ELF-1 (cell line): ENCODE measurements around the gene FAM50B.

Source experiments
- DNase-seq: peaks from one replicate; pipeline ENCODE4 v3.0.0-alpha.2; 2016; ENCODE audit warnings: low read depth, low spot score

The FAM50B gene

DNA sequence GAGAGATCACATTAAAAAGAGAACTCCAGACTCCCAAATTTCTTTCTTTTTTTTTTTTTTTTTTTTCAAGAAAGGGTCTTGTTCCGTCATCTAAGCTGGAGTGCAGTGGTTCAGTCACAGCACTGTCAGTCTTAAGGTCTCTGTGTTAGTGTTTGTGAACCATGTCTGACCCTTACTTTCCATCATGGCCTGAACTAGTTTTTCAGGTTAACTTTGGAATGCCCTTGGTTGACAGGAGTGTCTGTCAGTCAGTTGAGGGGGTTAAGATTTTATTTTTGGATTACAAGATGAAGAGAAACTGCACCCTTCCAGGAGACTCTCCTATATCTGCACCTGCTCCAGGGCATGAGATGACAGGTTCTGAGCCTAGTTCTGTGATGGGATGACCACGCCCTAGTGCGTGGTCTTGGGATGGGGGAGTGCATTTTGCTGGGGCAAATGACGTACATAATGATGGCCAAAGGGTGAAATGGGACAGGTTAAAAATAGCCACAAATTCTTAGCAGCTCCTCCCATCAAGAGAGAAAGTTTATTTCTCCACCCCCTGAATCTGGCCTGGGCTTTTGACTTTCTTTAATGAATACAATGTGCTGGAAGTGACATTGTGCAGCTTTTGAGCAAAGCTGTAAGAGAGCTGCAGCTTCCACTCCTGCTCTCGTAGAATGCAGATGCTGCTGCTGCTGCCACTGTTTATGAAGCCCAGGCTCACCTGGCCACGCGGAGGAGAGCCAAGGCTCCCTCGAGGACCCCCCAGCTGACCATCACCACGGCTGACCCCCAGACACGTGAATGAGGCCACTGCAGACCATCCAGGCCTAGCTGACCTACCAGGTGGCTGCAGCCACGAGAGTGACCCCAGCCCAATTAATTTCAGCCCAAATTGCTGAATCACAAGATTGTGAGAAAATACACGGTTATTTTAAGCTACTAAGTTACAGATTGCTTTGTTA lies 29.7 kb upstream of the FAM50B start:
- no peak for DNase-seq

DNA sequence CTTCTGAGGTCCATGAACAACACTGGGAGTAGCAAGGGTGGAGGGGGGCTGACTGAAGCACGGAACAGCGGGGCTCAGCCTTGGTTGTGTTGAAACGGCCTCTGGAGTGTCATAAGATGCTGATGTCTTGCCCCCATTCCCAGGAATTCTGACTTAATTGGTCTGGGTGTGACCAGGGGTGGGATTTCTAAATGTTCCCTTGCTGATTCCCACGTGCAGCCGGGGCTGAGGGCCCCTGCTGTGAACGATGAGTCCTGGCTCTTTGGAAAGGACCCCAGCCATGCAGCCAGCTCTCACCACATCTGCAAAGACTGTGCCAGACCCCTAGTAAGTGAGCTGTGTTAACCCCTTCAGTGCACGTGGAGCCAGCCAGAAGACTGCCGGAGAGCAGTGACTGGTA lies 28.6 kb upstream of the FAM50B start:
- peak; percentile 58 for DNase-seq

DNA sequence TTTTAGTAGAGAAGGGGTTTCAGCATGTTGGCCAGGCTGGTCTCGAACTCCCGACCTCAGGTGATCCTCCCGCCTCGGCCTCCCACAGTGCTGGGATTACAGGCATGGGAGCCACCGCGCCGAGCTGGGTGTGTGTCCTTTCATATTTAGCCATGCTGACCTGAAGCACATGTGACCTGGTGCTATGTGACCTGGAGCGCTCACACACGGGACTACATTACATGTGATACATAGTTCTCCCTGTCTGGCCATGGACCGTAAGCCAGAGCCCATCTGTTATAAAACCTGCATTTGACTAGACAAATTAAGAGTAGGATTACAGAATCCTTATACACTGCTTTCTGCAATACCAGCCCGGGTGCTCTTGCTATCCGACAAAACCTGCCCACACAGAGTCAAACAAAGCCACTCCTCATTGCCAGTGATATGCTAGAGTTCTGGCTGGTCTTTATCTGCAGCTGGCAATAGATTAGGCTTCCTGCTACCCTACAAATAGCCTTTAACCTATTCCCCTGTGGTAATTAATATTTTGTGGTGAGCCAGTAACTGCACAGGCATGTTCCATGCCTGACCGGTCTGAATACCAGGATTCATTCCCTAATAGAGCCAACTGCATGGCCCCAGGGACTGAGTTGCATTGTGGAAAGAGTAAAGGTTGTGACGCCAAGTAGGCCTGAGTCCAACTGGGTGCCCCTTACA lies 26.3 kb upstream of the FAM50B start:
- no peak for DNase-seq

DNA sequence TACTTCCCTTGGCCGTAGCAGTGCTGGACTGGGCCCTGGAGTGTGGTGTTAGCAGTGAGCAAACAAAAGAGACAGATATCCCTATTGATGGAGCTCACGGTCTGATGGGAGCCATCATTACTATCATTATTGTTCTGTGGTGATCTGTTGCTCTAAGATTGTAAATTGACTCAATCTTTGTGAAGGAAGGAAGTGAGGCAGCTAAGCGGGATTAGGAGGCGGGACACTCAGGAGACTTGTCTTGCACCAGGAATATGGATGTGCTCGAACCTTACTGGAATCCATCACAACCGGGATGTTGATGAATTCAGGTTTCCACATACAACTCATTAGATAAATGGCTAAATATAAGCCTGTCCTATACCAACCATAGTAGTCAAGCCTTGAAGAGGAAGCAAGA lies 25.5 kb upstream of the FAM50B start:
- DNase-seq = no peak

DNA sequence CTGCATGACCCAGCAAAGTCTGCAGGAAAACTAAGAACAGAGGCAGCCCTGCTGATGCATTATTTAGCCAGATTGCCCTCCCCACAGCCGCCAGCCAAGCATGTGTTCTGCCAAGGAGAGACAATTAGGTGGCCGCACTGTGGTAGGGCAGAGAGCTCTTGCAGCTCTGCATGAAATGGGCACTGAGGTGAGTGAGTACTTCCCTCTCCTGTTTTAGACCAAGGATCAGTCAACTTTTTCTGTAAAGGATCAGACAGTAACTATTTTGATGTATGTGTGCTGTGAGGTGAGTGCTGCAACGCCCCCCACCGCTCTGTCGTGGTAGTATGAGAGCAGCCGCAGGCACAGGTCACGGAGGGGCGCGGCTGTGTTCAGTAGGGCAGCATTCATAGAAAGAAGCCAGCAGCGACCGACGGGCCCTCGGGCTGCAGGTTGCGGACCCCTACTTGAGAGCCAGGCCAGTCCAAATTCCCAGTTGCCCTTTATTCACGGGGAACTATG lies 23.8 kb upstream of the FAM50B start:
- DNase-seq = peak; percentile 94

DNA sequence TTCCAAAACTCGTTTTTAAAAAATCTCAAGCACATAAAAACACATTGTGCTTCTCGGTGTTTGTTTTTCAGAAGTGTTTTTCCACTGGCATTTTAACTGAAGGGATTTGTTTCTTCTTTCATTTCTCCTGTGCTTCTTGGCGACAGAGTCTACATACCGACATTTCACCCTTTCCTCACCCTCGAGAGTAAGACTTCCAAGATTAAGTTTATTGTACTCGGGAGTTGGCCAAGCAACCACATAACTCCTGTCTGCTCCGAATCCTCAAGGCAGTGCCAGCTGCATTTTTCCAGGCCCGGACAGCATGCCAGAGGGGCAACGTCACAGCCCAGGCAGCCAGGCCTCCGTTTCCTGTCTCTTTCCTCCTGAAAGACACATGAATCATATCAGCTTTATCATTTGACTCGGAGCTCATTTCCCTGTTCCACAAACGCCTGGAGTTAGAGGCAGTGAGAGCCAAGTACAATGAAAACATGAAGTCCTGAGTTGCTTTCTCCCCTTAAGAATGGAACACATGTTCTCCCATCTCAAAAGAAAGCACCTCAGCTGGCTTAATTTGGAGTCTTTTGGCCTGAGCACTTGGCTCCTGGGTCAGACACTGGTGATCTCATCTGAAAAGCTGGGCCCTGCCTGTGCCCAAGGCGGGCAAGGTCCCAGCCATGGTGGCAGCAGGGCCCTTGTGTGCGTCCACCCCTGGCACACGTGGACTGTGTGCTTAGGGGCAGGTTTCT lies 23.2 kb upstream of the FAM50B start:
- peak; percentile 82 for DNase-seq

DNA sequence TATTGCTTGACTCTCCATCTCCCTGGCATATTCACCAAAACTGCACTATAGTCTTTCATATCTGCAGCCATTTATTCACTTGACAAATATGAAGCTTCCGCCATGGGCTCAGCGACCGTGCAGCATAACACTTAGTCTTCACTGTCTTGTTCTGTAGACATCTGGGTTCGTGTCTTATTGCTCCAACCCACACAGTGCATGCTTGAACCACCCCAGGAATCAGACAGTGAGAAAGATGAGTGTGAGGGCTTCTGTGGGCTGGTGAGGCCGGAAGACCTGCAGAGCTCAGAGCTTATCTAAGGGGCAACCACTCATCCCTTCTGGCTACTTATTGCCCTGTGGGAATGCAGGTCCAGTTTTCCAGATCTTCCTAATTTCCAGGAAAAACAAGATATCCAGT lies 19.9 kb upstream of the FAM50B start:
- DNase-seq = no peak

DNA sequence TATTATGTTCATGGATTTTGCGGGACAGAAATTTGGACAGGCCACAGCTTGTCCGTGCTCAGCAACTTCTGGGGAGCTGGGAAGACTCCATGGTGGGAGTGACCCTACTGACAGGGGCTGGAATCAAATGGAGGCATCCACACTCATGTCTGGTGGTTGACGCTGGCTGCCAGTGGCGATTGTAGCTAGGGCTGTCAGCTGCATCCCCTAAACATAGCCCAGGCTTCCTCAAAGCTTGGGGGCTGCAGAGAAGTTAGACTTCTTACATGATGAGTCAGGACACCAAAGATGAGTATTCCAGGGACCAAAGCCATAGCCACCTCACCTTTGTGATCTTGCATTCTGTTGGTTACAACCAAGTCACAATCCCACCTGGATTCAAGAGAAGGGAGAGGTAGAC lies 18.4 kb upstream of the FAM50B start:
- DNase-seq = no peak

DNA sequence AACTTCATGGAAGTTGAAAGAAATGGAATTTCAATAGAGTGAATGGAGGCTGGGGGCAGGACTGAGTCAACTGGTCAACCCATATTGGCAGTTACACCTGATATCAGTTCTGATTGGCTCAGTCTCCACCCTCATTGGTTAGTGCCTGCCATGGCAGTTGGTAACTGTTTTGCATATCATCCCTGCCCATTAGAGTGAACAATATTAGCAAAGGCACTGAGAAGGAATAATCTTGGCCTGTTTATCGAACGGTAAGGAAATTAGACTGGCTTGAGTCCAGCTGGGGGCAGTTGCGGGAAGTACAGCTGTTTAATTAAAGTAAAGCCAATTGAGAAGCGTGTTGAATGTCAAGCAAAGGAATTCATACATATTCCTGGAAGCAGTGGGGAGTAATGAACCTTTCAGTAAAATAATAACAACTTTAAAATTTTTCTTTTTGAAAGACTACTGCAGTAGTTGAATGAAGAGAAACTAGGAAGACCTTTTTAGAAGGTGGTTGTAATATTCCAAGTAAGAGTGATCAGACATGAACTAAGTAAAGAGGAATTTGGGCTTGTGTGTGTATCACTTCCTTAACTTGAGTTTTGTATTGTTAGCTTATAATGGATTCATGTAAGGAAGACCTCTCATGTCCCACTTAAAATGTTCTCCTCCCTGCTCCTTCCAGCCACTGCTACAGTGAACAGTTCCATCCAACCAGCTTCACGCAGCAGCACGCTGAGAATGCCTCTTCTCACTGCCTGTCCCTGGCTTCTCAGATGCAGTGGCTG lies 17.2 kb upstream of the FAM50B start:
- no peak for DNase-seq

DNA sequence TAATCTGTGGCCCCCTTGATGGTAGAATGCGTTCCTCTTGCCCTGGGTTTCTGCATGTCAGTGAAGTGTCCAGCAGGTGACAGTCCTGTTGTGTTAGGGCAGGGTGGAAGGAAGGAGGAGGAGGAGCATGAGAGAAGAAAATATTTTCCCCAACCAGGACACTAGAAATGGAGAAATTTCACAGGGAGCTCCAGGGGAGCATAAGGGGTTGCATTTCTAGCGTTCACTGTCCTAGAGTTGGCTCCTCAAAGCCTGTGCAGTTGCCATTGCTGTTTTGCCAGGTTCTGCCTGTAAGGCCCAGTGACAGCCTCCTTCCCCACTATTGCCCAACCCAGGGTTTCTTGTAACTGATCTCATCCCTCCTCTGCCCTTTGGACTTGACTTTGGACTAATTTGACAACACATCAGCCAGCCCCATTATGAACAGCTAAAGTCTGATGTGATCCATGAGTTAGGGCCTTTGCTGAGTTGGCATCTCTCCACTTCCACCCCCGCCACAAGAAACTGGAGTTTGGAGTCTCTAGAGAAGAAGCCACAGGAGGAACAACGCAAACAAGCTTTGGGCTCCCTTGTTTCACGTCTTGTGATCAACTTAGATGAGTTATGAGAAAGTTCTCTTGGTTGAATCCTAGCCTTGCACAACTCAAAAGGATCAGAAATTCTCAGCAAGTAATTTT lies 14.0 kb upstream of the FAM50B start:
- no peak for DNase-seq

DNA sequence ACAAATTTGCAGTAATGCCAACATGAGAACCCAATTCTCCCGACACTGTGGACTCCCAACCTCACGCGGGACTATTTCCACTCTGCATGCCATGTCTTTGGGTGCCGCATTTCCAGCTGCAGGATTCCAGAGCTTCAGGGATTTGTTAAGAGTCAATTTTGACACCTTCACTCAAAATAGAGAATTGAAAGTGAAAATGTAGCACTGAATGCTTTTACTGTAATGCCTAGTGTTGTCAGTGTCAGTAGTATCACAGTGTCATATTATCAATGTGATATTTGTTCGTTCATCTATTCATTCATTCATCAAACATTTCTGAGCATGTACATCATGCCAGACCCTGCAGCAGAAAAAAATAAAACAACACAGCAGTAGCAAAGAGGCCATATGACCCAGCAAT lies 13.4 kb upstream of the FAM50B start:
- DNase-seq = no peak

DNA sequence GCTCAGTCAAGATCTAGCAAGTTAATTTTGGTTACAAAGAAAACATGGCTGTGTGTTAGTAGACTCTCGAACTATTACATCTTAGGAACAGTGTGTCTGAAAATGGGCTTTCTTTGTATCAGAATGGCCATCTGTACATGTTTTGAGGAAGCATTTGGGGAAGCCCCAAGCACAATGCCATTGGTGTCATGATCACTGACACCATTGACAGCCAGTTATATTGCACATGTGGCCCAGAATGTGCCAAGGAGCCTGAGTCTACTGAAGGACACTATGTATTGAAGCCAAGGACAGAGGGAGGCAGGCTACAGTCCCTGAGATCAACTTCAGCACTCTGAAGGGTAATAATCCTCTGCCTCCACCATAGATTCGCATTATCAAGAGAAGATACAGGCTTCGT lies 12.6 kb upstream of the FAM50B start:
- no peak for DNase-seq

DNA sequence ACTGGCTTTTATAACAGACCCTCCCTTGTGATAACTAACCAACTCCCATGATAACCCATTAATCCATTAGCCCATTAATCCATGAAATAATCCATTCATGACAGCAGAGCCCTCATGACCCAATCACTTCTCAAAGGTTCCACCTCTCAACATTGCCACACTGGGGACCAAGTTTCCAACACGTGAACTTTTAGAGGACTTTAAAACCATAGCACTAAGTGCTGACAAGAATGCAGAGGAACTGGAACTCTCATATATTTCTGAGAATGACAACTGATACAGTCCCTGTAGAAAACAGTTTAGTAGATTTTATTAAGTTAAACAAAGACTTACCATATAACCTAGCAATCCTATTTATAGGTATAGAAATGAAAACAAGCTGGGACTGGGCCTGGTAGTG lies 11.4 kb upstream of the FAM50B start:
- DNase-seq = no peak

DNA sequence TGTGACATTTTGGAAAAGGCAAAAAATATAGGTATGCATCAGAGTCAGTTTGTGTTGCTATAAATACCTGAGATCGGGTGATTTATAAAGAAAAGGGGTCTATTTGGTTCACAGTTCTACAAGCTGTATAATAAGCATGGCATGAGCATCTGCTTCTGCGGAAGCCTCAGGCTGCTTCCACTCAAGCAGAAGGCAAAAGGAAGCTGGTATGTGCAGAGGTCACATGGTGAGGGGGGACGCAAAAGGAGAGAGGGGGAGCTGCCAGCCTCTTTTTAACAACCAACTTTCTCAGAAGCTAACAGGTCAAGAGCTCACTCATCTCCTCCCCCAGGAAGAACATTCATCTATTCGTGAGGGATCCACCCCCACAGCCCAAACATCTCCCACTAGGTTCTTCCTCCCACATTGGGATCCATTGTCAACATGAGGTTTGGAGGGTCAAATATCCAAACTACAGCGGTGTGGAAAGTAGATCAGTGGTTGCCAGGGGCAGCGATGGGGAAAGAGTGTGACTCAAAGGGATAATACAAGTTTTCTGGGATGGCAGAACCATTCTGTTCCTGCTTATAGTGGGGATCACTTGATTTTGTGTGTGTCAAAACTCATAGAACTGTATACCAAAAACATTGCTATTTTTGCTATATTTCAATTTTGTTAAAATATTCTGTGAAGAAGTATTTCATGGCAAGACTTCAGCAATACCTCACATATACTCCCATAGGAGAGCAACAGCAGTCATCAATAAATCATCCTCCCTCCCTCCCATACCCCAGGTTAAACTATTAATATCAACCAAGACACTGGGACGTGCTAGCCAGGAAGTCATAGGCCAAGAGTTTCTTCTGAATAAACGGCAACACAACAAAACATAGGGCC lies 9.9 kb upstream of the FAM50B start:
- DNase-seq = no peak

DNA sequence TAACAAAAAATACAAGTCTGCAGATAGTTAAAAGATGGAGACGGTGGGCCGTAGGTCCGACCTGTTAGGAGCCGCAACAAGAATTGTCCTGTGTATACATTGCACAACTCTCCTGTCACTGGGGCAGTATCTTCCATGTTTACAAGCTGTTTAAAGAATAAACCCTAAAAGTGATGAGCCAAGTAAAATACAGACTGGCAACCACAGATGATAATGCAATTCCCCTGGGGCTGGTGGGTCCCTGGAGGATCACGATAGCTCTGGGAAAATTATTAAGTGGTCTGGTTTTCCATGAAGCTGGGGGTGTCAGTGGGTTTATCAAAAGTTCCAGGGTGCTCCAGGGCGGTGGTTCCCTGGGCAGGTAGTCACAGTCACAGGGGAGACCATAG lies 8.1 kb upstream of the FAM50B start:
- DNase-seq = no peak

DNA sequence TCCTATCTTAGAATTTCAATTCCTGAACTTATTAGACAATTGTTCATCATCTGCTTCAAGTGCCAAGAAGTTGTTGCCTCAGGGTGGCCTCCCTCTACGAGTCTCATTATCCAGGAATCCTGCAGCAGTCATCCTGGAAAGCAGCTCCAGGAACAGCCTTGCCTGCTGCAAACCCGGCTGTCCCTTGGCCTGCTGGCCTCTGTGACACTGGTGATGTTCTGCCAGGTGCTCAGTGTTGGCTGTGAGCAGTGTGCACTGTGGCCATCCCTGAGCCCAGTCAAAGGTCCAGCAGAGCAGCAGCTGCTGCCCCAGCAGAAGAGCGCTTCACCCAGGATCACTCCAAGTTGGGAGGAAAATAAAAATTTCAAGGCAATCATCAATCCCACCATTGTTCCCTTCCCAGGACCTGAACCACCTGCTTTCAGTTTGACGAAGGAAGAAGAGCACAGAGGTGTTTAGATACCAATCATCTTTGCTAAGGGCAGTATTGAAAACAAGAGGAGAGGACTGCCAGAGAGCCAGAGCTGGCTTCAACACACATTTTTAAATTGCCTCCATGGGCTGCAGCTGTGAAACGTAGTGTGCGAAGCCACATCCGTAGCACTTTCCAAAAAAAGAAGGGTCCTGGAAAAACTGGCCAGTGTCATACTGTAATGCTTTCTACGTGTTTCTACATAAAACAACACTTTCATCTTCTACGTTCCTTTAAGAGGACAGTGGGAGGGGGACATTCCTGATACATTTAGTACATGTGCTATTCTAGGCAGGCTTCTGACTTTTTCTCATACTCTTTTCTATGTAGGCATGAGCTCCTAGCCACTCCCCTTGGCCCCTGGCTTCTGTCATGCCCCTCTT lies 7.2 kb upstream of the FAM50B start:
- DNase-seq = no peak

DNA sequence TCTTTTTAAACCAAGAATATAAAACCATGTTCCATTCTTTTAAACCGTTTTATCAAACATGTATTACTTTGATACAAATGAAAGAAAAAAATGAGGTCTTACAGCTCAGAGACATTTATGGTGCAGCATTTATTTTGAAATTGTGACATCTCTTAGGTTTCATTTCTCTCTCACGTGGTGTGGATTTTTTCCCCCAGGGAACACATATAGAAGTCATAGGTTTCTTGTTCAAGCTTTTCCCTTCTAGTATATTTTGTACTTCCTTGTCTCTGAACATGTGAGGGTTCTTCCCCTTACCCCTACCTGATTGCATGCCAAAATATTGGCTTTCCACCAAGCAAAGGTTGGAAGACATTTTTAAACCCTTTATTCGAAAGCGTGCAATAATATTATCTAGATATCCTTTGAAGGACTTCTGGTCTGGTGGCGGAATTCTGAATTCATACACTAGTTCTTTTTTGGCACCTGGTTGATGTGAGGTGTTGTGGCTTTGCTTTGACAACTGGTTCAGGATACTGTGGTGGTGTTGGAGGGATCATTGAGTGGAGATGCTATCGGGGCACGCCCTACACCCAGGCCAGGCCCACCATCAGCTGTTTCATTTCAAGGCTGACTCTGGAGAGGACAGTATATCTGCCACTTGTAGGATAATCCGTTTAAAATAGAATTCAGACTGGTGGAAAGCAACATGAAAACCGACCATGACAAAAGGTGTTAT lies 5.6 kb upstream of the FAM50B start:
- no peak for DNase-seq

DNA sequence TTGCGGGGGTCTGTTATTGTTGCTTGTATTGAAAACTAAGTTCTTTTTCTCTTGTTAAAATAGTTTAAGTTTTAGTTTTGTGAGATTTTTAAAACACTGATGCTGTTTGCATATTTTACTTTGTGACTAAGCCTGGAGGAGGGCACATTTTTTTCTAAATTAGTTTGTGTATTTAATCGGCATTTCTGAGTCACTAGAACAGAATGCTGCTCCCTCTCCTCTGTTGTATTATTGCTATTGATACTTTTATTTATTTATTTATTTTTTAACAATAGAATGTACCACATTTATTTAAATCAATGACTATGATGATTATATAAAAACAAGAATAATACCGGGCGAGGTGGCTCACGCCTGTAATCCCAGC lies 5.1 kb upstream of the FAM50B start:
- DNase-seq = no peak
